Colonic mucosa (tissue), 4 donors: ENCODE measurements around the gene EPB41L4A. TPM values are rescaled to one million over a fixed set of nuclear protein-coding genes. Genes with fewer than 3 reads are reported as not detected.

ENCODE experiments used
- DNase-seq: peaks from one replicate; pipeline ENCODE4 v3.0.0-alpha.2; 2020
- H3K27ac ChIP-seq: fragments of 200-600 bp; one replicate; pipeline ENCODE4 v1.8.0; 2021
- H3K27me3 ChIP-seq: fragments of 200-600 bp; one replicate; pipeline ENCODE4 v1.8.0; 2021
- H3K36me3 ChIP-seq: fragments of 200-600 bp; one replicate; pipeline ENCODE4 v1.8.0; 2021
- H3K4me1 ChIP-seq: fragments of 200-600 bp; one replicate; pipeline ENCODE4 v1.8.0; 2021; ENCODE audit warnings: mild to moderate bottlenecking
- H3K4me3 ChIP-seq: fragments of 200-600 bp; one replicate; pipeline ENCODE4 v1.8.0; 2021
- H3K9ac ChIP-seq, 2 donors: one replicate each; pipeline ENCODE4 v1.7.0; 2013; ENCODE audit warnings: control low read depth in 2 of 2, low read depth in 2 of 2, low read length in 2 of 2
- H3K9me3 ChIP-seq: fragments of 200-600 bp; one replicate; pipeline ENCODE4 v1.8.0; 2021
- intact Hi-C: fragments of 100-400 bp; cut with DNase I; formaldehyde crosslinking; loops from one replicate; pipeline ENCODE4 v1.14.1; 2022
- total RNA-seq, 2 donors: library from RNA; stranded (reverse); fragmentation: NEBNext Ultra II Directional in 1 of 2; extraction: Animal tissue kit (Norgen Biotek cat#: 25700) in 1 of 2; gene quantifications; one replicate each; pipeline ENCODE4 v1.2.1, GENCODE V29; 2021
- TF ChIP-seq, protein P1 (sequence below): fragments of 200-600 bp; IDR thresholded peaks from one replicate; pipeline ENCODE4 v1.8.0; 2022; ENCODE audit warnings: antibody characterized with exemption, mild to moderate bottlenecking
- donor health status: healthy.
- donor health status: DM: no; HTN: no; CAD: no.
- donor health status: DM: no; HTN: no; CAD: no.

Gene EPB41L4A
- total RNA-seq, 2 donors from 2014 or later = 10.1 to 18.0 TPM

DNA sequence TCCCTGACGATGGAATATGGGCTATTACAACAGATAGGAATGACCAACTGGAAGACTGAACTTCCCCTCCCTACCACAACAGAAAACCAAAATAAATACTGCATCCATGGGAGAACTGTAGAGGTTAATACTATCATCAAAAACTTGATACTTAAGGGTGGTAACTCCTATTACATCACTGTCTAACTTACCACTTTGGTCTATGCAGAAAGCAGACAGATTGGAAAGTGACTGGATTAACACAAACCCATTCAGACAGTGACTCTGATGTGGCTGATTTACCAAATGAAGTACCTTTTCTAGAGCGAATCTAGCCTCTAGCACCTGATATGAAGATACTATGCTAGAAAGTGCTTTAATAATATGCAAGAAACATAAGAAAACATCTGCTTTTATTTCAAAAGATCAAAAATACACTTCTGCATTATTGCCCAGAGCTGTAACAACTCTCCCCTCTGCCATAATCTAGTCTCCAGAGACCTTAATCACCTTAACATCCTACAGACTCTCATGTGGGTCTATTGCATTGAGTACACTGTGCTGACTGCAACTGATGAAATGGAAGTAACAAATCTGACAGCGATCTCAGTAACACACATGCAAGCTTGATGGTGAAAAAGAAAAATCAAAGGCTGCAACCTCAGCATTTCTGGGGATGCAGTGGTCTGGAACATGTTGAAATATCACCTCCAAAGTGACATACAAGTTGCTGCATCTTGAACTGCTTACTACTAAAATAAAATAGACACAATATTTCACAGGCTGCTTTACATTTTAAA lies 62.7 kb downstream of the EPB41L4A start:
- Histone ChIP-seq H3K9ac (no peak overlapping the region), H3K27ac (no peak overlapping the region), H3K27me3 (no peaks in the 10 kb centered on the region), H3K4me3 (no peak overlapping the region), H3K4me1 (no peaks in the 10 kb centered on the region), H3K9me3 (no peaks in the 10 kb centered on the region), H3K36me3 (no peaks in the 10 kb centered on the region)
- intact Hi-C loops = no loop called here
- TF ChIP-seq, protein P1, sequence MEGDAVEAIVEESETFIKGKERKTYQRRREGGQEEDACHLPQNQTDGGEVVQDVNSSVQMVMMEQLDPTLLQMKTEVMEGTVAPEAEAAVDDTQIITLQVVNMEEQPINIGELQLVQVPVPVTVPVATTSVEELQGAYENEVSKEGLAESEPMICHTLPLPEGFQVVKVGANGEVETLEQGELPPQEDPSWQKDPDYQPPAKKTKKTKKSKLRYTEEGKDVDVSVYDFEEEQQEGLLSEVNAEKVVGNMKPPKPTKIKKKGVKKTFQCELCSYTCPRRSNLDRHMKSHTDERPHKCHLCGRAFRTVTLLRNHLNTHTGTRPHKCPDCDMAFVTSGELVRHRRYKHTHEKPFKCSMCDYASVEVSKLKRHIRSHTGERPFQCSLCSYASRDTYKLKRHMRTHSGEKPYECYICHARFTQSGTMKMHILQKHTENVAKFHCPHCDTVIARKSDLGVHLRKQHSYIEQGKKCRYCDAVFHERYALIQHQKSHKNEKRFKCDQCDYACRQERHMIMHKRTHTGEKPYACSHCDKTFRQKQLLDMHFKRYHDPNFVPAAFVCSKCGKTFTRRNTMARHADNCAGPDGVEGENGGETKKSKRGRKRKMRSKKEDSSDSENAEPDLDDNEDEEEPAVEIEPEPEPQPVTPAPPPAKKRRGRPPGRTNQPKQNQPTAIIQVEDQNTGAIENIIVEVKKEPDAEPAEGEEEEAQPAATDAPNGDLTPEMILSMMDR = no peak
- DNase-seq = no peak

DNA sequence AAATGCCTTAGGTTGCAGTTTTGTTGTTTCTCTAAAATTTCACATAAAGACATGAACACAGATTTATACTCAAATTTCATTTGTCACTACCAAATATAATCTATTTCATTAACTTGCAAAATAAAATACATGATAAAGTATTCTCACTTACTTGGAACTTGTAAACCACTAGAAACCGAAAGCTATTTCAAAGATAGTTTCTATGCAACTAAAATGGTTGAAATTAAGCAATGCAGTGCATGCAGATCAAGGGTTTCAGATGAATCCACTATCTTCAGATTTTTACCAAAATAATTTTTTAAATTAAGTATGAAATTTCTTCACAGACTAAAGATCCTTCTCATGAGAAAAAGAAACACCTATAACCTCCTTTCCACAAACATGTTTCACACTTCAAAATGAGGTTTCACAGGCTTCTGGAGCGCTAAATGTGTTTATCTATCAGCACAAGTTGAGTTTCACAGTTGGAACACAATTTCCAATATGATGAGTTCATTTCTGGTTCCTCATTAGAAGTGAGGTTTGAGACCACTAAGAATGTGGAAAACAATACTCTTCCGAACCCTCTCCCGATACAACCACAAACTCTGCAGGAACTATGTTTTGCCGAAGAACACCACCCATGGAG lies 63.9 kb downstream of the EPB41L4A start:
- H3K27ac ChIP-seq = no peak overlapping the region
- no peaks in the 10 kb centered on the region for H3K36me3 ChIP-seq
- H3K4me3 ChIP-seq = no peak overlapping the region
- TF ChIP-seq, protein P1 = no peak
- DNase-seq = no peak
- H3K4me1 ChIP-seq = no peaks in the 10 kb centered on the region
- no peaks in the 10 kb centered on the region for H3K9me3 ChIP-seq
- H3K27me3 ChIP-seq = no peaks in the 10 kb centered on the region
- H3K9ac ChIP-seq = no peak overlapping the region
- intact Hi-C loops = no loop called here

DNA sequence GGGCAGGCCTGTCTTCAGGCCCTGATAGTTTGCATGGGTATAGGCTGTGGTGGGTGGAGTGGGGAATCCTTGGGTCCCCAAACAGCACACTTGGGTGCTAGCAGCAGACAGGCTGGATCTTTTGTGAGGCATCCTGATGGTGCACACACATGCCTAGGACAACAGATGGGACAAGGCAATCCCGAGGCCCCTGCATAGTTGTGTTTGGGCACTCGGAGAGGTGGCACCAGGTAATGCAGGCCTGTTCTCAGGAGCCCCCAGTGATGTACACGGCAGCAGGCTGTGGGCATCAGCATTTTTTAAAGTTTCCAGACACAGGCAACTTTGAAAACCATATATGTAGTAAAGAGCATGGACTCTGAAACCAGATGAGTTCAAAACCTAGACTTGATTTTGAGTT lies 65.4 kb downstream of the EPB41L4A start:
- no peaks in the 10 kb centered on the region for H3K9me3 ChIP-seq
- TF ChIP-seq, protein P1 = no peak
- no peak for DNase-seq
- intact Hi-C loops = no loop called here
- no peak overlapping the region for H3K9ac ChIP-seq
- no peaks in the 10 kb centered on the region for H3K4me1 ChIP-seq
- H3K27ac ChIP-seq = no peak overlapping the region
- H3K4me3 ChIP-seq = no peak overlapping the region
- H3K27me3 ChIP-seq = no peaks in the 10 kb centered on the region
- no peaks in the 10 kb centered on the region for H3K36me3 ChIP-seq

DNA sequence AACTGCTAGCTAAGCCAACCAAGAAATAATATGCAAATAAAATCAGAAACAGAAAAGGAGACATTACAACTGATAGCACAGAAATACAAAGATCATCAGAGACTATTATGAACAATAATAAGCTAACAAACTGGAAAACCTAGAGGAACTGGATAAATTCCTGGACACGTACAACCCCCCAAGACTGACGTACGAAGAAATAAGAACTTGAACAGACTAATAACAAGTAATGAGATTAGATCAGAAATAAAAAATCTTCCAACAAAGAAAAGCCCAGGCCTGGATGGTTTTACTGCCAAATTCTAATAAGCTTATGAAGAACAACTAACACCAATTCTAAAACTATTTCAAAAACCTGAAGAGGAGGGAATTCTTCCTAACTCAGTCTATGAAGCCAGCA lies 67.9 kb downstream of the EPB41L4A start:
- intact Hi-C loops = no loop called here

DNA sequence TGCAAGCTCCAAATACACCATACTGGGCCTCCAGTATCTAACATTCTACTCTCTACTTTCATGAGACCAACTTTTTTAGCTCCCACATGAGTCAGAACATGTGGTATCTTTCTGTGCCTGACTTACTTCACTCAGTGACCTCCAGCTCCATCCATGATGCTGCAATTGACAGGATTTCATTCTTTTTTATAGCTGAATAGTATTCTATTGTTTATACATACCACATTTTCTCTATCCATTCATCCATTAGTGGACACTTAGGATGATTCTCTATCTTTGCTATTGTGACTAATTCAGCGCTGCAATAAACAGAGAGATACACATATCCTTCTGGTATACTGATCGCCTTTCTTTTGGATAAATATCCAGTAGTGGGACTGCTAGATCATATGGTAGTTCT lies 68.5 kb downstream of the EPB41L4A start:
- Histone ChIP-seq H3K9me3 (no peaks in the 10 kb centered on the region), H3K9ac (no peak overlapping the region), H3K27ac (no peak overlapping the region), H3K36me3 (no peaks in the 10 kb centered on the region), H3K4me1 (no peaks in the 10 kb centered on the region), H3K27me3 (no peaks in the 10 kb centered on the region), H3K4me3 (no peak overlapping the region)
- DNase-seq = no peak
- TF ChIP-seq, protein P1 = no peak
- intact Hi-C loops = no loop called here

More for the DNA sequence above, 67.9 kb downstream of the EPB41L4A start:
- TF ChIP-seq, protein P1 = no peak
- H3K36me3 ChIP-seq = no peaks in the 10 kb centered on the region
- H3K9ac ChIP-seq = no peak overlapping the region
- no peaks in the 10 kb centered on the region for H3K4me1 ChIP-seq
- no peak for DNase-seq
- no peak overlapping the region for H3K4me3 ChIP-seq
- H3K27ac ChIP-seq = no peak overlapping the region
- no peaks in the 10 kb centered on the region for H3K27me3 ChIP-seq
- H3K9me3 ChIP-seq = no peaks in the 10 kb centered on the region
